Caco-2 (cell line): Measurements from ENCODE around the gene PPFIBP1. TPM values are rescaled to one million over a fixed set of nuclear protein-coding genes. Genes with fewer than 3 reads are reported as not detected.
"Not testable (repeated sequence)": the region's sequence is repeated elsewhere in the genome, so short reads cannot be mapped to it uniquely, and the experiment has no call there.

Experiments used
- BruUV-seq: library from RNA; stranded (reverse); fragments of 400-500 nt; replicated peaks from 2 replicates; lab custom pipeline; 2021; lab: Mats Ljungman, UMichigan
- CTCF ChIA-PET: fragments of 300-600 bp; sonication (Branson Sonifier 250); formaldehyde crosslinking; loops from one replicate; lab custom pipeline; 2022; ENCODE audit warnings: antibody characterized with exemption; lab: Charles Lee
- POLR2A ChIA-PET: fragments of 300-600 bp; sonication (Branson Sonifier 250); formaldehyde crosslinking; loops from one replicate; lab custom pipeline; 2022; ENCODE audit warnings: antibody characterized with exemption; lab: Charles Lee
- DNase-seq, 2 experiments: peaks; one replicate each; pipeline versions ENCODE4 v3.0.0 to v3.0.0-alpha.2; 2020 to 2022
- H3K27me3 ChIP-seq: replicated peaks from 2 replicates; pipeline ENCODE4 v1.6.0; 2011; ENCODE audit warnings: low read length; ENCODE audit not compliant: control insufficient read depth, insufficient read depth
- H3K36me3 ChIP-seq: 2 replicates; pipeline ENCODE4 v1.5.1; 2011; ENCODE audit warnings: low read length; ENCODE audit not compliant: control insufficient read depth, insufficient read depth
- H3K4me1 ChIP-seq: fragments of 250-450 bp; sonication (Bioruptor Pico); 2 replicates; pipeline ENCODE4 v1.5.1; 2020; ENCODE audit warnings: mild to moderate bottlenecking
- H3K4me3 ChIP-seq: 2 replicates; pipeline ENCODE4 v1.5.1; 2011; ENCODE audit warnings: low read depth, mild to moderate bottlenecking, control low read depth, low read length
- H3K9me3 ChIP-seq: fragments of 250-450 bp; sonication (Bioruptor Pico); 2 replicates; pipeline ENCODE4 v1.5.1; 2020; ENCODE audit warnings: mild to moderate bottlenecking, moderate library complexity
- H3K27ac Mint-ChIP-seq: one replicate; pipeline ENCODE4 v1.8.0; 2022; ENCODE audit warnings: mixed read lengths; ENCODE audit not compliant: unreplicated experiment
- H3K27me3 Mint-ChIP-seq: one replicate; pipeline ENCODE4 v1.8.0; 2022; ENCODE audit warnings: mixed read lengths; ENCODE audit not compliant: insufficient read depth, unreplicated experiment
- H3K36me3 Mint-ChIP-seq: one replicate; pipeline ENCODE4 v1.8.0; 2022; ENCODE audit warnings: mild to moderate bottlenecking, mixed read lengths; ENCODE audit not compliant: insufficient read depth, unreplicated experiment
- H3K4me1 Mint-ChIP-seq: one replicate; pipeline ENCODE4 v1.8.0; 2022; ENCODE audit warnings: low read depth, mixed read lengths; ENCODE audit not compliant: unreplicated experiment
- H3K4me3 Mint-ChIP-seq: one replicate; pipeline ENCODE4 v1.8.0; 2022; ENCODE audit warnings: mild to moderate bottlenecking, moderate library complexity, mixed read lengths; ENCODE audit not compliant: unreplicated experiment
- H3K9me3 Mint-ChIP-seq: one replicate; pipeline ENCODE4 v1.8.0; 2022; ENCODE audit warnings: mixed read lengths; ENCODE audit not compliant: unreplicated experiment
- intact Hi-C: fragments of 100-400 bp; cut with micrococcal nuclease; formaldehyde crosslinking; loops from one replicate; pipeline ENCODE4 v1.10.0; 2022; ENCODE audit not compliant: unreplicated experiment
- total RNA-seq: library from RNA; stranded (reverse); gene quantifications from 2 replicates; pipeline ENCODE4 v1.2.3, GENCODE V29; 2022
- TF ChIP-seq, protein P1 (sequence below), 2 experiments: fragments of 200-600 bp in 1 of 2; IDR thresholded peaks; 1 replicate in 1 of 2; 2 replicates in 1 of 2; pipeline versions ENCODE4 v1.5.1 to v1.8.0; 2011 to 2022; ENCODE audit warnings: antibody characterized with exemption in 1 of 2, control low read depth in 1 of 2, inconsistent platforms in 1 of 2, low read depth in 1 of 2, low read length in 1 of 2, mild to moderate bottlenecking in 1 of 2, moderate library complexity in 1 of 2; ENCODE audit not compliant: insufficient read depth in 1 of 2, severe bottlenecking in 1 of 2, unreplicated experiment in 1 of 2

The PPFIBP1 gene
- total RNA-seq, 1 experiment from 2014 or later: 109 TPM

DNA sequence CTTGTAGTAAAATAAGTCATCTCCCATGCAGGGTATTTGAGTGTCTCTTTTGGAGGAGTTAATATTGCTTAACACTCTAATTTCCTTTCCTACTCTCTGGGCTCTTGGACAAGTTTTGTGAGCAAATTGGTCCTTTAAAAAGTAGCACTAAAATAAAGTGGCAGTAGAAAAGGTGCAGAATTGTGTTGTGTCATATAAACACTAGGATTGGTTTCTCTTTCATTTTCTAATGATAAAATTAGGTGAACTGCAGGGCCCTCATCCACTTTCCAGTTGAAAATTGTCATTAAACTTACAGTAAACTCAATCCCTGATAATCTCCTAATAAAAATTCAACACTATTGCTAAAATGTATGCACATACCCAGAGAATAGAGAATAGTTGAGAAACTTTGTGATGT, 129.7 kb downstream of the PPFIBP1 start:
- Histone ChIP-seq H3K27me3 (no peaks in the 10 kb centered on the region), H3K36me3 (peaks cover 4% of the 10 kb centered on the region), H3K4me3 (no peak overlapping the region), H3K9me3 (no peaks in the 10 kb centered on the region), H3K4me1 (no peaks in the 10 kb centered on the region)
- Mint-ChIP-seq H3K27me3 (no peaks in the 10 kb centered on the region), H3K9me3 (no peaks in the 10 kb centered on the region), H3K27ac (no peak overlapping the region), H3K4me1 (peaks cover 12% of the 10 kb centered on the region), H3K4me3 (no peak overlapping the region), H3K36me3 (peaks cover 37% of the 10 kb centered on the region)
- ChIA-PET POLR2A (no interaction called here), CTCF (no interaction called here)
- no TSS peak for BruUV-seq
- intact Hi-C loops: loop anchor here (5.0 kb wide), 1 partner anchor 131 kb away; the partner anchor contains the start of gene PPFIBP1
- TF ChIP-seq, protein P1, sequence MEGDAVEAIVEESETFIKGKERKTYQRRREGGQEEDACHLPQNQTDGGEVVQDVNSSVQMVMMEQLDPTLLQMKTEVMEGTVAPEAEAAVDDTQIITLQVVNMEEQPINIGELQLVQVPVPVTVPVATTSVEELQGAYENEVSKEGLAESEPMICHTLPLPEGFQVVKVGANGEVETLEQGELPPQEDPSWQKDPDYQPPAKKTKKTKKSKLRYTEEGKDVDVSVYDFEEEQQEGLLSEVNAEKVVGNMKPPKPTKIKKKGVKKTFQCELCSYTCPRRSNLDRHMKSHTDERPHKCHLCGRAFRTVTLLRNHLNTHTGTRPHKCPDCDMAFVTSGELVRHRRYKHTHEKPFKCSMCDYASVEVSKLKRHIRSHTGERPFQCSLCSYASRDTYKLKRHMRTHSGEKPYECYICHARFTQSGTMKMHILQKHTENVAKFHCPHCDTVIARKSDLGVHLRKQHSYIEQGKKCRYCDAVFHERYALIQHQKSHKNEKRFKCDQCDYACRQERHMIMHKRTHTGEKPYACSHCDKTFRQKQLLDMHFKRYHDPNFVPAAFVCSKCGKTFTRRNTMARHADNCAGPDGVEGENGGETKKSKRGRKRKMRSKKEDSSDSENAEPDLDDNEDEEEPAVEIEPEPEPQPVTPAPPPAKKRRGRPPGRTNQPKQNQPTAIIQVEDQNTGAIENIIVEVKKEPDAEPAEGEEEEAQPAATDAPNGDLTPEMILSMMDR (IDR thresholded peaks at IDR 0.05; ENCODE audit: insufficient read depth in 1 of 2, low read depth in 1 of 2, low read length in 1 of 2, severe bottlenecking in 1 of 2, unreplicated experiment in 1 of 2): no peak
- DNase-seq: no peak

DNA sequence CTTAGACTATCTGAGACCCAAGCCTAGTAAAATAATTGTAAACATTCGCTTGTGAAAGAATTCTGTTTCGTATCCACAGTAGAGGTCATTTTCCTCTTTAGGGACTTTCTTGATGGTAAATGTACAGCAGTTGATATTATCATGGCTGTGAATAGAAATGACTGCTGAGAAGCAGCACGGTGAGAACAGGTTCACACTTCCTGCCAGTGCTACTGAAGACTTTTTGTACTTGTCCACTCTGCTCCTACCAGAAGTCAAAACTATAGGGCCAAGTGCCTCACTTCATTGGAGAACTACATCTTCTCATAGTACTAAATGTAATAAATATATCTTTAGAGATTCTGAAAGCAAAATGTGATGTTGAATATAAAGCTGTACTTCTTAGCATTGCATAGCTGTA, 131.5 kb downstream of the PPFIBP1 start:
- H3K27ac Mint-ChIP-seq, BruUV-seq, H3K4me1 Mint-ChIP-seq, H3K4me3 ChIP-seq, H3K9me3 ChIP-seq, H3K4me3 Mint-ChIP-seq, DNase-seq, H3K4me1 ChIP-seq, POLR2A ChIA-PET, intact Hi-C loops, CTCF ChIA-PET, H3K27me3 Mint-ChIP-seq, H3K27me3 ChIP-seq, H3K9me3 Mint-ChIP-seq, H3K36me3 ChIP-seq: not testable (repeated sequence)
- peaks cover 44% of the 10 kb centered on the region for H3K36me3 Mint-ChIP-seq

DNA sequence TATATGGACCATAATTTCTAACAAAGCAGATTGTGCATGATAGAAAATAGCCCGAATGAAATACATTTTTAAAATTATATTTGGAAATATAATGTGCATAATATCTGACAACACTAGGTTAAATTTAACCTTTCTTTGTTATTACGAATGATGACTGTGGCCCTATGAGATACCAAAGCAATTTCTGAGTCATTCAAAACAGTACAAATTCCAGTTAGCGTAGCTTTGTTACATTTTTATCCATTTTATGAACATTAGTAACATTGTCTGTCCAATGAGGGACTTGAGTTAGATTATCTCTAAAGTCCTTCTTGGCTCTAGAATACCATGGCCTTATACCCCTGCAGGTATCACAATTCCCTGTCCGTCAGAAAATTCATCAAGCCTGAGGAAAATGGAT, 133.3 kb downstream of the PPFIBP1 start:
- no peak overlapping the region for H3K27ac Mint-ChIP-seq
- Histone ChIP-seq H3K4me3 (no peak overlapping the region), H3K27me3 (no peaks in the 10 kb centered on the region), H3K36me3 (peaks cover 4% of the 10 kb centered on the region; the same call in 1 of the 2 replicates), H3K9me3 (no peaks in the 10 kb centered on the region), H3K4me1 (no peaks in the 10 kb centered on the region)
- no TSS peak for BruUV-seq
- CTCF ChIA-PET: no interaction called here
- no peak overlapping the region for H3K4me3 Mint-ChIP-seq
- intact Hi-C loops: no loop called here
- no peaks in the 10 kb centered on the region for H3K27me3 Mint-ChIP-seq
- no peak for DNase-seq
- POLR2A ChIA-PET: no interaction called here
- H3K4me1 Mint-ChIP-seq: peaks cover 3% of the 10 kb centered on the region
- TF ChIP-seq, protein P1 (IDR thresholded peaks at IDR 0.05; ENCODE audit: insufficient read depth in 1 of 2, low read depth in 1 of 2, low read length in 1 of 2, severe bottlenecking in 1 of 2, unreplicated experiment in 1 of 2): no peak
- H3K9me3 Mint-ChIP-seq: no peaks in the 10 kb centered on the region
- peaks cover 50% of the 10 kb centered on the region for H3K36me3 Mint-ChIP-seq

DNA sequence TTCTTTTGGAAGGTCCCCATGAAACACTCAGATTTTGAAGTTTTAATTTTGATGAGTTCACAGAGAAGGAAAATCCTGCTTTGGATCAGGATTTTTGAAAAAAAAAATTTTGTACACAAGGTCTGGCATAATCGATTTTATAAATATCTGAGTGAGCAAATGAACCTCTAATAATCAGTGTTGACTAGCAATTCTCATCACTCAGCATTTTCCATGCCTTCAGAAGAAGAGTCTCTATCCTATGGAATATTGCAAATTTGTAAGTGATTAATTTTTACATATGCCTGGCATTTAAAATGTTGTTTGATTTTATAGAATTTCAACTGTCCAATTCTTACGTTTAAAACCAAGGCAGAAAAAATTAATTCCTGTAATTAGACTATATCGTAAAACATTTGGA, 141.7 kb downstream of the PPFIBP1 start:
- Mint-ChIP-seq H3K9me3 (no peaks in the 10 kb centered on the region), H3K27me3 (no peaks in the 10 kb centered on the region), H3K27ac (no peak overlapping the region), H3K36me3 (peaks cover 56% of the 10 kb centered on the region), H3K4me1 (no peaks in the 10 kb centered on the region), H3K4me3 (no peak overlapping the region)
- TF ChIP-seq, protein P1 (IDR thresholded peaks at IDR 0.05; ENCODE audit: insufficient read depth in 1 of 2, low read depth in 1 of 2, low read length in 1 of 2, severe bottlenecking in 1 of 2, unreplicated experiment in 1 of 2): no peak
- Histone ChIP-seq H3K4me3 (no peak overlapping the region), H3K36me3 (no peaks in the 10 kb centered on the region), H3K4me1 (no peaks in the 10 kb centered on the region), H3K9me3 (no peaks in the 10 kb centered on the region), H3K27me3 (no peaks in the 10 kb centered on the region)
- no peak for DNase-seq
- BruUV-seq: no TSS peak
- ChIA-PET POLR2A (no interaction called here), CTCF (no interaction called here)
- intact Hi-C loops: no loop called here
